GM12875 (cell line): ENCODE data around the gene DSTYK.

Experiments
- H3K4me3 ChIP-seq: one replicate; pipeline ENCODE4 v1.5.1; 2011; ENCODE audit warnings: low read depth, low read length, control low read depth
- CTCF ChIP-seq: IDR thresholded peaks from 2 replicates; pipeline ENCODE4 v1.5.1; 2011; ENCODE audit warnings: low read depth, mild to moderate bottlenecking, control low read depth, inconsistent platforms, low read length, moderate library complexity, borderline replicate concordance; ENCODE audit not compliant: insufficient read depth

DSTYK gene

DNA sequence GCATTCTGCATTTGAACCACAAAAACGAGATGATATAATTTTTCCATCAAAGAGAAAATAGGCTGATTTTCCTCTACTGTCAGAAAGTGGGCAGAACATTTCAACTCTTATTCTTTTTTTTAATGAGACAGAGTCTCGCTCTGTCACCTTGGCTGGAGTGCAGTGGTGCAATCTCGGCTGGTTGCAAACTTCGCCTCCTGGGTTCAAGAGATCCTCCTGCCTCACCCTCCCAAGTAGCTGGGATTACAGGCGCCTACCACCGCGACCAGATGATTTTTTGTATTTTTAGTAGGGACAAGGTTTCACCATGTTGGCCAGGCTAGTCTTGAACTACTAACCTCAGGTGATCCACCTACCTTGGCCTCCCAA, 11.6 kb downstream of the DSTYK start:
- TF ChIP-seq CTCF: no peak
- no peak overlapping the region for H3K4me3 ChIP-seq

- no peak overlapping the region for H3K4me3 ChIP-seq
- no peak for TF ChIP-seq CTCF
Measured at GRCh38 chr1:205199090-205199930, 12.2 kb downstream of the DSTYK start.

DNA sequence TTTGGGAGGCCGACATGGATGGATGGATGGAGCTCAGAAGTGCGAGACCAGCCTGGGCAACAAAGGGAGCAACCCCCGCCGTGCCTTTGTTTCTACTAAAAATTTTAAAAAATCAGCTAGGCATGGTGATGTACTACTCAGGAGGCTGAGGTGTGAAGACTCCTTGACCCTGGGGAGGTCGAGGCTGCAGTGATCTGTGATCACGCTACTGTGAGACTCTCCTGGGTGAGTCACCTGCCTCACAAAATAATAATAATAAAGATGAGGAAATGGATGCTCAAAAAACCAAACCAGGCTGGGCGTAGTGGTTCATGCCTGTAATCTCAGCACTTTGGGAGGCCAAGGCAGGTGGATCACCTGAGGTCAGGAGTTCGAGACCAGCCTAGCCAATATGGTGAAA, 19.2 kb downstream of the DSTYK start:
- no peak overlapping the region for H3K4me3 ChIP-seq
- no peak for TF ChIP-seq CTCF

DNA sequence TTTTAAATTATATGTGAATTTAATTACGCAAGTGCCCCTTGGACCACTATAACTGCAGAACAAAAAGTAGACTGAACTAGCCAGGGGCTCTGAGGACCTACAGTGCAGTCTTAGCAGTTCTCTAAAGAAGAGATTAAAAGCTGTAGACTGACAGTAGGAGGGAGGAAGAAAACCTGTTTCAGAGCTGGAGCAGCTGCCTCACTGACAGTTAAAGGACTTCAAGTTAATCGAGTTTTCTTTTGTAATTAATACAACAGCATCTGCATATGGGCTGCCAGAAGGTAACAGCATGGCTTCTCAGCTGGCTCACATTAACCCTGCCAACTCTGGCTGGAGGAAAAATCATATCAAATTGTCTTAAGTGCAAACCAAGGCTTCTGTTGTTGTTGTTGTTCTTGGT, 19.9 kb downstream of the DSTYK start:
- TF ChIP-seq CTCF: no peak
- no peak overlapping the region for H3K4me3 ChIP-seq

DNA sequence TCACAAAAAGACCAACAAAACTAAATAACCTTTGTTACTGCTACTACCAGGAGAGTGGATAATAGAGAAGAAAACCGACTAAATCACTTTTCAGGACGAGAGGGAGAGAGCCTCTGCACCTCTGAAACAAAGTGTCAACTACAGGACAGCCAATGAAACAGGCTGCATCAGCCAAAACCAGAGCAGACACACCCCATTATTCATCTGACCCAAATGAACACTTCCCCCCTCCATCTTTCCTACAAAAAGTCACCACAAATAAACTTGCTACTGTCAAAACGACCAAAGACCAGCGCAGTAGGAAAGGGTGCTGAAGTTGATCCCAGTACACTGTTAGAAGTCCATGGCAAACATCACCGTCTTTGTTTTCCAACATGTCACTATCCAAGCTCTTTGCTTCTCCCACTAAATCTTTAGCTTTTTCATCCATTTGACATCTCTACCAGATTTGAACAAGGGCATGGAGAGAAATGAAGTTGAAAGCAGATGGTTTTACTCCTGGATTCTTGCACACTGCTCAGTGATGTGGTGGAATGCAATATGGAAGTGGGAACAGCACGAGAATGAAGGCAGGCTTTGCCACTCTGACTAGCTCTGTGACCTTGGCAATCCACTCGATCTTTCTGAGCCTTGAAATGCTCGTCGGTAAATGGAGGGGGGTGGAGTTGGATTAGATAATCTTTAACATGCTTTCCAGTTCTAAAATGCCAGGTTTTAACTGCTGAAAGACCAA, 20.5 kb downstream of the DSTYK start:
- TF ChIP-seq CTCF: no peak
- no peak overlapping the region for H3K4me3 ChIP-seq

- TF ChIP-seq CTCF: no peak
- no peak overlapping the region for H3K4me3 ChIP-seq
Measured at GRCh38 chr1:205189131-205189530, 22.4 kb downstream of the DSTYK start.

GRCh38 chr1:205188596-205188995, 22.9 kb downstream of the DSTYK start:
- H3K4me3 ChIP-seq: no peak overlapping the region
- TF ChIP-seq CTCF: no peak
